MCF 10A (cell line): Measurements from ENCODE around the gene LRBA. TPM values are rescaled to one million over a fixed set of nuclear protein-coding genes. Genes with fewer than 3 reads are reported as not detected.

Source experiments
- BruUV-seq: library from RNA; stranded (reverse); fragments of 400-500 nt; replicated peaks from 2 replicates; lab custom pipeline; 2021; lab: Mats Ljungman, UMichigan
- CTCF ChIA-PET: fragments of 300-600 bp; sonication (Branson Sonifier 250); formaldehyde crosslinking; extraction: SDS; loops from one replicate; lab custom pipeline; 2021; ENCODE audit warnings: antibody characterized with exemption, inconsistent platforms; lab: Yijun Ruan, JAX
- POLR2A ChIA-PET: fragments of 300-600, 350-650 bp; sonication (Branson Sonifier 250); formaldehyde crosslinking; extraction: SDS; loops from one replicate; lab custom pipeline; 2020; ENCODE audit warnings: antibody characterized with exemption, inconsistent platforms; lab: Yijun Ruan, JAX
- DNase-seq: peaks from one replicate; pipeline ENCODE4 v3.0.0-alpha.2; 2018; ENCODE audit not compliant: unreplicated experiment
- H3K27ac Mint-ChIP-seq: one replicate; pipeline ENCODE4 v1.8.0; 2022; ENCODE audit warnings: mild to moderate bottlenecking, low read depth, mixed read lengths; ENCODE audit not compliant: unreplicated experiment
- H3K27me3 Mint-ChIP-seq: one replicate; pipeline ENCODE4 v1.8.0; 2022; ENCODE audit warnings: mixed read lengths; ENCODE audit not compliant: insufficient read depth, unreplicated experiment
- H3K36me3 Mint-ChIP-seq: one replicate; pipeline ENCODE4 v1.8.0; 2022; ENCODE audit warnings: mild to moderate bottlenecking, moderate library complexity, mixed read lengths; ENCODE audit not compliant: insufficient read depth, unreplicated experiment
- H3K4me1 Mint-ChIP-seq: one replicate; pipeline ENCODE4 v1.8.0; 2022; ENCODE audit warnings: mixed read lengths; ENCODE audit not compliant: insufficient read depth, unreplicated experiment
- H3K4me3 Mint-ChIP-seq: one replicate; pipeline ENCODE4 v1.8.0; 2022; ENCODE audit warnings: mild to moderate bottlenecking, moderate library complexity, mixed read lengths; ENCODE audit not compliant: unreplicated experiment
- H3K9me3 Mint-ChIP-seq: one replicate; pipeline ENCODE4 v1.8.0; 2022; ENCODE audit warnings: mixed read lengths; ENCODE audit not compliant: unreplicated experiment
- intact Hi-C: fragments of 100-400 bp; cut with micrococcal nuclease; formaldehyde crosslinking; loops from 2 replicates; pipeline ENCODE4 v1.14.1; 2022
- total RNA-seq: library from RNA; stranded (reverse); gene quantifications from 2 replicates; pipeline ENCODE4 v1.2.3, GENCODE V29; 2022
- TF ChIP-seq, protein P1 (sequence below): fragments of 200-600 bp; IDR thresholded peaks from one replicate; pipeline ENCODE4 v1.8.0; 2022; ENCODE audit warnings: antibody characterized with exemption, mild to moderate bottlenecking; ENCODE audit not compliant: unreplicated experiment

Gene LRBA
- total RNA-seq, 1 experiment from 2014 or later: 64.5 TPM

GRCh38 chr4:150316332-150317205, 698.5 kb downstream of the LRBA start:
- H3K9me3 Mint-ChIP-seq: no peaks in the 10 kb centered on the region
- intact Hi-C loops: no loop called here
- POLR2A ChIA-PET: no interaction called here
- H3K36me3 Mint-ChIP-seq: peaks cover 18% of the 10 kb centered on the region
- DNase-seq: no peak
- CTCF ChIA-PET: interaction anchor here (0.7 to 1.8 kb wide), 3 partner anchors 18 to 1665 kb away, joined by 3 to 5 read pairs (median 4); no protein-coding TSS in a partner anchor
- TF ChIP-seq, protein P1, sequence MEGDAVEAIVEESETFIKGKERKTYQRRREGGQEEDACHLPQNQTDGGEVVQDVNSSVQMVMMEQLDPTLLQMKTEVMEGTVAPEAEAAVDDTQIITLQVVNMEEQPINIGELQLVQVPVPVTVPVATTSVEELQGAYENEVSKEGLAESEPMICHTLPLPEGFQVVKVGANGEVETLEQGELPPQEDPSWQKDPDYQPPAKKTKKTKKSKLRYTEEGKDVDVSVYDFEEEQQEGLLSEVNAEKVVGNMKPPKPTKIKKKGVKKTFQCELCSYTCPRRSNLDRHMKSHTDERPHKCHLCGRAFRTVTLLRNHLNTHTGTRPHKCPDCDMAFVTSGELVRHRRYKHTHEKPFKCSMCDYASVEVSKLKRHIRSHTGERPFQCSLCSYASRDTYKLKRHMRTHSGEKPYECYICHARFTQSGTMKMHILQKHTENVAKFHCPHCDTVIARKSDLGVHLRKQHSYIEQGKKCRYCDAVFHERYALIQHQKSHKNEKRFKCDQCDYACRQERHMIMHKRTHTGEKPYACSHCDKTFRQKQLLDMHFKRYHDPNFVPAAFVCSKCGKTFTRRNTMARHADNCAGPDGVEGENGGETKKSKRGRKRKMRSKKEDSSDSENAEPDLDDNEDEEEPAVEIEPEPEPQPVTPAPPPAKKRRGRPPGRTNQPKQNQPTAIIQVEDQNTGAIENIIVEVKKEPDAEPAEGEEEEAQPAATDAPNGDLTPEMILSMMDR: no peak
- no peaks in the 10 kb centered on the region for H3K27me3 Mint-ChIP-seq
- BruUV-seq: no TSS peak
- H3K27ac Mint-ChIP-seq: peak overlapping the region; percentile 89
- no peak overlapping the region for H3K4me3 Mint-ChIP-seq
- peaks cover 16% of the 10 kb centered on the region for H3K4me1 Mint-ChIP-seq

- intact Hi-C loops: no loop called here
- Mint-ChIP-seq H3K4me1 (peaks cover 11% of the 10 kb centered on the region), H3K27me3 (no peaks in the 10 kb centered on the region), H3K27ac (peak overlapping the region; percentile 89), H3K36me3 (peaks cover 18% of the 10 kb centered on the region), H3K4me3 (no peak overlapping the region), H3K9me3 (no peaks in the 10 kb centered on the region)
- CTCF ChIA-PET: interaction anchor here (1.7 to 1.8 kb wide), 2 partner anchors 17 to 552 kb away, joined by 4 to 5 read pairs; no protein-coding TSS in a partner anchor
- TF ChIP-seq, protein P1: no peak
- no peak for DNase-seq
- POLR2A ChIA-PET: no interaction called here
- BruUV-seq: TSS peak; percentile 66
Observed at GRCh38 chr4:150315691-150316090, 699.4 kb downstream of the LRBA start.

- Mint-ChIP-seq H3K27ac (no peak overlapping the region), H3K9me3 (no peaks in the 10 kb centered on the region), H3K36me3 (peaks cover 14% of the 10 kb centered on the region), H3K4me3 (no peak overlapping the region), H3K4me1 (peaks cover 14% of the 10 kb centered on the region), H3K27me3 (no peaks in the 10 kb centered on the region)
- ChIA-PET CTCF (interaction anchor here (1.7 to 1.8 kb wide), 2 partner anchors 17 to 553 kb away, joined by 4 to 5 read pairs; no protein-coding TSS in a partner anchor), POLR2A (no interaction called here)
- DNase-seq: no peak
- TF ChIP-seq, protein P1: no peak
- no TSS peak for BruUV-seq
- intact Hi-C loops: no loop called here
Observed at GRCh38 chr4:150315175-150315574, 699.9 kb downstream of the LRBA start.

GRCh38 chr4:150314031-150314430, 701.1 kb downstream of the LRBA start:
- no peak overlapping the region for H3K4me3 Mint-ChIP-seq
- H3K9me3 Mint-ChIP-seq: no peaks in the 10 kb centered on the region
- DNase-seq: no peak
- peaks cover 13% of the 10 kb centered on the region for H3K36me3 Mint-ChIP-seq
- peaks cover 17% of the 10 kb centered on the region for H3K4me1 Mint-ChIP-seq
- no peak overlapping the region for H3K27ac Mint-ChIP-seq
- BruUV-seq: no TSS peak
- CTCF ChIA-PET: no interaction called here
- TF ChIP-seq, protein P1: no peak
- POLR2A ChIA-PET: no interaction called here
- intact Hi-C loops: no loop called here
- H3K27me3 Mint-ChIP-seq: no peaks in the 10 kb centered on the region
